Measurements from ENCODE around the gene ZNF496. TPM values are rescaled to one million over a fixed set of nuclear protein-coding genes. Genes with fewer than 3 reads are reported as not detected.
A peak's percentile ranks its signal among the peaks of the same experiment; 100 is the strongest.

The ZNF496 gene
- total and polyA plus RNA-seq, 9 of the 15 experiments (the other 6 are each of a cell fraction or from before 2014, with no cell fraction given), result 4.3 to 54.0 (median 31.3) TPM

- TF ChIP-seq ETV6 (IDR thresholded peaks at IDR 0.05; ENCODE audit: borderline replicate concordance in 1 of 2, low read depth in 2 of 2, low read length in 1 of 2) (no peak), ETV6 (CRISPR knock-in tag; IDR thresholded peaks at IDR 0.05; ENCODE audit: borderline replicate concordance) (no peak), BMI1 (IDR thresholded peaks at IDR 0.05; ENCODE audit: low read length) (no peak), TGIF2 (CRISPR knock-in tag; IDR thresholded peaks at IDR 0.05) (no peak), L3MBTL2 (IDR thresholded peaks at IDR 0.05) (no peak), AFF1 (IDR thresholded peaks at IDR 0.05; ENCODE audit: low read depth in 1 of 2, partially characterized antibody in 2 of 2) (no peak), EHMT2 (IDR thresholded peaks at IDR 0.05) (no peak), FOXM1 (IDR thresholded peaks at IDR 0.05; ENCODE audit: low read depth) (no peak), FOXM1 (CRISPR knock-in tag; IDR thresholded peaks at IDR 0.05; ENCODE audit: low read depth) (no peak), SNRNP70 (optimal IDR thresholded peaks at IDR 0.05; ENCODE audit: low read depth, low read length) (no peak), SRF (CRISPR knock-in tag; IDR thresholded peaks at IDR 0.05) (no peak), XRCC5 (IDR thresholded peaks at IDR 0.05; ENCODE audit: low read depth, low read length) (no peak), ZNF324 (CRISPR knock-in tag; IDR thresholded peaks at IDR 0.05) (no peak), POLR3A (IDR thresholded peaks at IDR 0.05; ENCODE audit: borderline replicate concordance, extremely low read depth, insufficient read depth, insufficient read length) (no peak), KAT2B (IDR thresholded peaks at IDR 0.05; ENCODE audit: low read depth, low read length) (no peak), HLTF (IDR thresholded peaks at IDR 0.05) (no peak), COPS2 (conservative IDR thresholded peaks at IDR 0.05) (no peak), KLF13 (tag; IDR thresholded peaks at IDR 0.05; ENCODE audit: borderline replicate concordance, low read depth) (0 out of 2 replicates have a peak, but pooled peaks have one; percentile 39), PYGO2 (tag; IDR thresholded peaks at IDR 0.05) (0 out of 2 replicates have a peak, but pooled peaks have one; percentile 11), MYC (IDR thresholded peaks at IDR 0.05; ENCODE audit: low read depth, low read length) (no peak), MYC (CRISPR knock-in tag; IDR thresholded peaks at IDR 0.05; ENCODE audit: borderline replicate concordance, low read depth) (no peak), HEY1 (CRISPR knock-in tag; IDR thresholded peaks at IDR 0.05; ENCODE audit: borderline replicate concordance) (no peak)
- TF ChIP-seq, protein P1, sequence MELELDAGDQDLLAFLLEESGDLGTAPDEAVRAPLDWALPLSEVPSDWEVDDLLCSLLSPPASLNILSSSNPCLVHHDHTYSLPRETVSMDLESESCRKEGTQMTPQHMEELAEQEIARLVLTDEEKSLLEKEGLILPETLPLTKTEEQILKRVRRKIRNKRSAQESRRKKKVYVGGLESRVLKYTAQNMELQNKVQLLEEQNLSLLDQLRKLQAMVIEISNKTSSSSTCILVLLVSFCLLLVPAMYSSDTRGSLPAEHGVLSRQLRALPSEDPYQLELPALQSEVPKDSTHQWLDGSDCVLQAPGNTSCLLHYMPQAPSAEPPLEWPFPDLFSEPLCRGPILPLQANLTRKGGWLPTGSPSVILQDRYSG (tag; conservative IDR thresholded peaks at IDR 0.05; ENCODE audit: low read depth), result 0 out of 2 replicates have a peak, but pooled peaks have one; percentile 49
- TF ChIP-seq, protein P2, sequence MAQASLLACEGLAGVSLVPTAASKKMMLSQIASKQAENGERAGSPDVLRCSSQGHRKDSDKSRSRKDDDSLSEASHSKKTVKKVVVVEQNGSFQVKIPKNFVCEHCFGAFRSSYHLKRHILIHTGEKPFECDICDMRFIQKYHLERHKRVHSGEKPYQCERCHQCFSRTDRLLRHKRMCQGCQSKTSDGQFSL (CRISPR knock-in tag; IDR thresholded peaks at IDR 0.05), result no peak
- TF ChIP-seq, protein P2 (tag; IDR thresholded peaks at IDR 0.05), result peak in 1 of 2 experiments; percentile 89; a peak in 2 of 4 replicates
Observed at GRCh38 chr1:247371801-247372259, 40.2 kb upstream of the ZNF496 start (continued).
